GM21515 (cell line): ENCODE data around the gene GP9.
"Not testable (repeated sequence)": the region's sequence is repeated elsewhere in the genome, so short reads cannot be mapped to it uniquely, and the experiment has no call there.

ENCODE experiments used
- ATAC-seq: cut with Tn5 transposase; IDR thresholded peaks from one replicate; pipeline ENCODE4 v1.9.1; 2021; ENCODE audit not compliant: unreplicated experiment

Gene GP9

DNA sequence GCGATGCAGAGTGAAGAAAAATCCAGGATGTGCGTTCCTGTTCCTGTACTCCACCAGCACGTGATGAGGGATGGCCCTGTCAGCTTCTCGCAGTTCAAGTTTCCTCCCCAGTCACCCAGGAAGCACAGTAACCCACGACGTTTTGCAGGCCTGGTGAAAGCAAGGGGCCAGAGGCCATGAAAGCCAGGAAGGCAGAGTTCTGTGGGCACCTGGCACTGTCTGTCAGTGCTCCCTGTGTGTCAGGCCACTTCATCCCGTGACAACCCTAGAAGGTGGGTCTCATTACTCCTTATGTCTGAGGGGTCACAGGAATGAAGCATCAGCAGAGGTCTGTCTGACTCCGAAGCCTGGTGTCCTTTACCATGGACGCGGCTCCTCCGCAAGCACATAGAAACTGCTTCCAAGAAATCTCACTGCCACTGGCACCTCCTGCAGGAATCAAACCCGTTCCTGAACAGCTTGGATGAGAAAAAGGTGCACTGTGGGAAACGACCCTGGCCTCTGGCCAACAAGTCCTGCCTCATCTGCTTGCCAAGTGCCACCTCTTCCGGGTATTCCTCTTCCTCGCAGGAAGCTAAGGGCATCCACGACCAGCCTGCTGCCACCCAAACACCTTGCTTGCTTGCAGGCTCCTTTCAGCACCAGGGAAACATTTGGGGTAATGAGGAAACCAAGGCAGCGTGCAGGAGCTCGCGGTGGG, 46.4 kb downstream of the GP9 start:
- ATAC-seq = no peak

DNA sequence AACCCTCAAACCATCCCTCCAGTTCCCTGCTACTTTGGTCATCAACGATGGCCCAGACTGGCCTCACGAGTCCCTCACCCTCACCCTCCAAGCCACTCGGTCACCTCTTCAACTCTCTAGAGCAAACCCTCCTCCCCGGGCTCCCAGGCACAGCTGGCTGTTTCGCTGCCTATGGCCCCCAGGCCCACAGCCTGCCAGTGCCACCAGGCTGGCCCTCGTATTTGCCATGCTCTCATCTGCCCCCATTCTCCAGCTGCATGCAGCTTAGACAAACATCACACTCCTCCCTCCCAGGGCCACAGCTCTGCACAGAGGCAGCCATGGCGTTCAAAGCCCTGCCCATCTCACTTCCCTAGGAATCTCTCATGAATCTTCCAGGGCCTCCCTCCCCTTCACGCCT, 47.2 kb downstream of the GP9 start:
- no peak for ATAC-seq

DNA sequence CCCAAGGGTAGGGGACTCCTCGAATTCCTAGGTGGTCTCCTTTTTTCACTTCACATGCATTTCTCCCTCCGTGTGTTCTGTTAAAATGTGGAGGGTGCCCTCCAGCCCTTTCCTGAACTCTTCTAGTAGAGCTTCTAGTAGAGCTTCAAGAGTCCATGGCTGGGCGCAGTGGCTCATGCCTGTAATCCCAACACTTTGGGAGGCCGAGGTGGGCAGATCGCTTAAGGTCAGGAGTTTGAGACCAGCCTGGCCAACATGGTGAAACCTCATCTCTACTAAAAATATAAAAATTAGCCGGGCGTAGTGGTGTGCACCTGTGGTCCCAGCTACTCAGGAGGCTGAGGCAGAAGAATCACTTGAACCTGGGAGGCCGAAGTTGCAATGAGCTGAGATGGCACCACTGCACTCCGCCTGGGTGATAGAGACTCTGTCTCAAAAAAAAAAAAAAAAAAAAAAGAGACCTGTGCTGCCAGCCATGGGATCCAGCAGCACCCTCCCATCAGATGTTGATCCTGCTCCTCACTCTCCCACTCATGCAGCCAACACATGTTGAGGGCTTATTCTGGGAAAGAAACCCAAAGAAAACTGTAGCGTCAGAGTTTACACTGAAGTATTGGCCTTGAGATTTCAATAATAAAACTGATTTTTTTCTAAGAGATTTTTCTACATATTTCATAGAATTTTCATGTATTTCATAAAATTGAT, 50.6 kb downstream of the GP9 start:
- not testable (repeated sequence) for ATAC-seq
